ENCODE measurements around the gene TRPM4. TPM values are rescaled to one million over a fixed set of nuclear protein-coding genes. Genes with fewer than 3 reads are reported as not detected.

The TRPM4 gene
- total and polyA plus RNA-seq, 10 of the 15 experiments (the other 5 are each of a cell fraction or from before 2014, with no cell fraction given) = 0.10 to 0.64 (median 0.15) TPM; not detected in 7

DNA sequence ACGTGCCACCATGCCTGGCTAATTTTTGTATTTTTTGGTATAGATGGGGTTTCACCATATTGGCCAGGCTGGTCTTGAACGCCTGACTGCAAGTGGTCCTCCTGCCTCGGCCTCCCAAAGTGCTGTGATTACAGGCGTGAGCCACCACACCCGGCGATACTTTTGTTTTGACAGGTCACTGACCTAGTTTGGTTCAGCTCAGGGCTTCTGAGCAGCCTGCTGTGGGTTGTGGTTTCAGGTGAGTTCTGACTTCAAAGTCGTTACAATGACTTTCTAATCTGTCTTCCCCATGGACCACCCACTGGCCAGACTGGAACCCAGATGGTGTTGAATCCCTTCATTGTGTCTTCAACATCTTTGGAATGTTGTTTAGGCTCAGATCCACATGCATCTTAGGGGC lies 73.8 kb downstream of the TRPM4 start (continued):
- TF ChIP-seq, protein P1, sequence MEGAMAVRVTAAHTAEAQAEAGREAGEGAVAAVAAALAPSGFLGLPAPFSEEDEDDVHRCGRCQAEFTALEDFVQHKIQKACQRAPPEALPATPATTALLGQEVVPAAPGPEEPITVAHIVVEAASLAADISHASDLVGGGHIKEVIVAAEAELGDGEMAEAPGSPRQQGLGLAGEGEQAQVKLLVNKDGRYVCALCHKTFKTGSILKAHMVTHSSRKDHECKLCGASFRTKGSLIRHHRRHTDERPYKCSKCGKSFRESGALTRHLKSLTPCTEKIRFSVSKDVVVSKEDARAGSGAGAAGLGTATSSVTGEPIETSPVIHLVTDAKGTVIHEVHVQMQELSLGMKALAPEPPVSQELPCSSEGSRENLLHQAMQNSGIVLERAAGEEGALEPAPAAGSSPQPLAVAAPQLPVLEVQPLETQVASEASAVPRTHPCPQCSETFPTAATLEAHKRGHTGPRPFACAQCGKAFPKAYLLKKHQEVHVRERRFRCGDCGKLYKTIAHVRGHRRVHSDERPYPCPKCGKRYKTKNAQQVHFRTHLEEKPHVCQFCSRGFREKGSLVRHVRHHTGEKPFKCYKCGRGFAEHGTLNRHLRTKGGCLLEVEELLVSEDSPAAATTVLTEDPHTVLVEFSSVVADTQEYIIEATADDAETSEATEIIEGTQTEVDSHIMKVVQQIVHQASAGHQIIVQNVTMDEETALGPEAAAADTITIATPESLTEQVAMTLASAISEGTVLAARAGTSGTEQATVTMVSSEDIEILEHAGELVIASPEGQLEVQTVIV (IDR thresholded peaks at IDR 0.05; ENCODE audit: borderline replicate concordance, partially characterized antibody) = no peak
- peak; percentile 44; the same call in 1 of the 2 replicates for TF ChIP-seq IKZF1 (conservative IDR thresholded peaks at IDR 0.05)
- no peak for TF ChIP-seq RB1 (IDR thresholded peaks at IDR 0.05; ENCODE audit: borderline replicate concordance)
- TF ChIP-seq MYC (IDR thresholded peaks at IDR 0.05; ENCODE audit: insufficient read depth, insufficient read length, insufficient replicate concordance, low read length, severe bottlenecking) = no peak
- no peak for TF ChIP-seq ZSCAN29 (IDR thresholded peaks at IDR 0.05)
- no peak for TF ChIP-seq SPI1 (IDR thresholded peaks at IDR 0.05; ENCODE audit: borderline replicate concordance, insufficient read depth, low read depth, low read length)
- TF ChIP-seq RCOR1 (conservative IDR thresholded peaks at IDR 0.05; ENCODE audit: low read depth, low read length) = no peak
- TF ChIP-seq, protein P2, sequence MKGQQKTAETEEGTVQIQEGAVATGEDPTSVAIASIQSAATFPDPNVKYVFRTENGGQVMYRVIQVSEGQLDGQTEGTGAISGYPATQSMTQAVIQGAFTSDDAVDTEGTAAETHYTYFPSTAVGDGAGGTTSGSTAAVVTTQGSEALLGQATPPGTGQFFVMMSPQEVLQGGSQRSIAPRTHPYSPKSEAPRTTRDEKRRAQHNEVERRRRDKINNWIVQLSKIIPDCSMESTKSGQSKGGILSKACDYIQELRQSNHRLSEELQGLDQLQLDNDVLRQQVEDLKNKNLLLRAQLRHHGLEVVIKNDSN (IDR thresholded peaks at IDR 0.05; ENCODE audit: borderline replicate concordance, extremely low read length, insufficient read depth, low read depth, low read length) = no peak
- no peak for TF ChIP-seq RAD51 (IDR thresholded peaks at IDR 0.05)
- no peak for TF ChIP-seq STAT1 (conservative IDR thresholded peaks at IDR 0.05)
- TF ChIP-seq YY1 (IDR thresholded peaks at IDR 0.05; ENCODE audit: low read depth, low read length) = no peak
- TF ChIP-seq HDAC2 (IDR thresholded peaks at IDR 0.05) = no peak
- TF ChIP-seq SUZ12 (IDR thresholded peaks at IDR 0.05; ENCODE audit: unreplicated experiment) = no peak
- no peak for TF ChIP-seq STAT3 (IDR thresholded peaks at IDR 0.05; ENCODE audit: low read depth, low read length)
- TF ChIP-seq CHD4 (IDR thresholded peaks at IDR 0.05) = no peak
- no peak for TF ChIP-seq MYB (IDR thresholded peaks at IDR 0.05; ENCODE audit: borderline replicate concordance, low read depth, low read length)
- TF ChIP-seq SMC3 (IDR thresholded peaks at IDR 0.05; ENCODE audit: borderline replicate concordance, low read length) = no peak
- TF ChIP-seq LARP7 (IDR thresholded peaks at IDR 0.05) = no peak
- TF ChIP-seq PAX8 (IDR thresholded peaks at IDR 0.05) = no peak
- TF ChIP-seq BMI1 (IDR thresholded peaks at IDR 0.05; ENCODE audit: borderline replicate concordance) = no peak
- TF ChIP-seq FOXM1 (IDR thresholded peaks at IDR 0.05; ENCODE audit: low read depth, low read length) = no peak
- no peak for TF ChIP-seq ZNF274 (IDR thresholded peaks at IDR 0.05; ENCODE audit: insufficient read depth, insufficient read length)
- no peak for TF ChIP-seq POLR2AphosphoS2 (IDR thresholded peaks at IDR 0.05; ENCODE audit: low read depth, low read length)
- TF ChIP-seq, protein P3, sequence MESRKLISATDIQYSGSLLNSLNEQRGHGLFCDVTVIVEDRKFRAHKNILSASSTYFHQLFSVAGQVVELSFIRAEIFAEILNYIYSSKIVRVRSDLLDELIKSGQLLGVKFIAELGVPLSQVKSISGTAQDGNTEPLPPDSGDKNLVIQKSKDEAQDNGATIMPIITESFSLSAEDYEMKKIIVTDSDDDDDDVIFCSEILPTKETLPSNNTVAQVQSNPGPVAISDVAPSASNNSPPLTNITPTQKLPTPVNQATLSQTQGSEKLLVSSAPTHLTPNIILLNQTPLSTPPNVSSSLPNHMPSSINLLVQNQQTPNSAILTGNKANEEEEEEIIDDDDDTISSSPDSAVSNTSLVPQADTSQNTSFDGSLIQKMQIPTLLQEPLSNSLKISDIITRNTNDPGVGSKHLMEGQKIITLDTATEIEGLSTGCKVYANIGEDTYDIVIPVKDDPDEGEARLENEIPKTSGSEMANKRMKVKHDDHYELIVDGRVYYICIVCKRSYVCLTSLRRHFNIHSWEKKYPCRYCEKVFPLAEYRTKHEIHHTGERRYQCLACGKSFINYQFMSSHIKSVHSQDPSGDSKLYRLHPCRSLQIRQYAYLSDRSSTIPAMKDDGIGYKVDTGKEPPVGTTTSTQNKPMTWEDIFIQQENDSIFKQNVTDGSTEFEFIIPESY (IDR thresholded peaks at IDR 0.05) = no peak
- TF ChIP-seq JUNB (IDR thresholded peaks at IDR 0.05) = peak; percentile 89
- TF ChIP-seq, protein P4, sequence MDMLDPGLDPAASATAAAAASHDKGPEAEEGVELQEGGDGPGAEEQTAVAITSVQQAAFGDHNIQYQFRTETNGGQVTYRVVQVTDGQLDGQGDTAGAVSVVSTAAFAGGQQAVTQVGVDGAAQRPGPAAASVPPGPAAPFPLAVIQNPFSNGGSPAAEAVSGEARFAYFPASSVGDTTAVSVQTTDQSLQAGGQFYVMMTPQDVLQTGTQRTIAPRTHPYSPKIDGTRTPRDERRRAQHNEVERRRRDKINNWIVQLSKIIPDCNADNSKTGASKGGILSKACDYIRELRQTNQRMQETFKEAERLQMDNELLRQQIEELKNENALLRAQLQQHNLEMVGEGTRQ (IDR thresholded peaks at IDR 0.05; ENCODE audit: borderline replicate concordance, low read depth, low read length) = no peak
- peak in 1 of 2 experiments; percentile 60; a peak in 1 of 4 replicates for TF ChIP-seq ETV6 (conservative IDR thresholded peaks at IDR 0.05 in 1 of 2, IDR thresholded peaks at IDR 0.05 in 1 of 2; ENCODE audit: borderline replicate concordance in 1 of 2, low read depth in 1 of 2)
